ENCODE results near the gene DNAAF3.

GRCh38 chr19:55174425-55175116 is 8.2 kb upstream of the DNAAF3 start:
- TF ChIP-seq ZNF274 (IDR thresholded peaks at IDR 0.05; ENCODE audit: low read depth, low read length) (no peak), YY1 (IDR thresholded peaks at IDR 0.05; ENCODE audit: insufficient read depth, insufficient read length) (no peak)
